ENCODE results near the gene TMEM131L.

DNA sequence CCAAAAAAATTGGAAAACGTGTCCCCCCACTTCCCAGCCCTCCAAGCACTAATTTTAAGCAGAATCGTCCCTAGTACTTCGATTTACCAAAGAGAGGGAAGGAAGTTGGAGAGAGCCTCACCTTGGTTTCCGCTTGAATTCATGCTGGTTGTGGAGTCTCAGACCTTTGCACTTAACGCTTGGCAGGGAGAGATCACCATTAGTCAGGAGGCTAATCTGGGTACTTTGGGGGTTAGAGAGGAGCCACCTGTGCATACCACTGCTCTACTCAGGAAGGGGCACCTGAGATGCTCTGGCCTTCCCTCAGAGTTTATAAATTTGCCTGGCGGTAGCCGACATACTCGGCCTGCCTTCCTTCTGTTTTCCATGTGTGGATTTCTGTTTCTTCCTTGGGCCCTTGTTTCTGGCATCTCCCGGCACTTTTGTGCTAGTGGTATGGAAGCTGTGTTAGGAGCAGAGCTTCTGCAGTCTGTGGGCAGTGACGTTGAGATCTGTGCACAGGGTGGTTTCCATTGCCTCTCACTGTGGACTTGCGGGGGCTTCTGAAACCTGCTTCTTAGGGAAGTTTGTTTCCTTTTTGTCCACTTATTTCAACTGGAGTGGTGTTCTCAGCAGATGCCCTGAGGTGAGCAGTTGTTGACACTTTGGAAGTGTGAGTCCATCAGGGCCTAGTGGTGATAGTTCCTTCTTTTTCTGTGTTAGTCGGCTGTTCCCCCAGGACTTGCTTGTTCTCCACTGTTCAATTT, 104.2 kb downstream of the TMEM131L start:
- TF ChIP-seq MAFK (IDR thresholded peaks at IDR 0.05; ENCODE audit: partially characterized antibody) = no peak
- TF ChIP-seq, protein P1, sequence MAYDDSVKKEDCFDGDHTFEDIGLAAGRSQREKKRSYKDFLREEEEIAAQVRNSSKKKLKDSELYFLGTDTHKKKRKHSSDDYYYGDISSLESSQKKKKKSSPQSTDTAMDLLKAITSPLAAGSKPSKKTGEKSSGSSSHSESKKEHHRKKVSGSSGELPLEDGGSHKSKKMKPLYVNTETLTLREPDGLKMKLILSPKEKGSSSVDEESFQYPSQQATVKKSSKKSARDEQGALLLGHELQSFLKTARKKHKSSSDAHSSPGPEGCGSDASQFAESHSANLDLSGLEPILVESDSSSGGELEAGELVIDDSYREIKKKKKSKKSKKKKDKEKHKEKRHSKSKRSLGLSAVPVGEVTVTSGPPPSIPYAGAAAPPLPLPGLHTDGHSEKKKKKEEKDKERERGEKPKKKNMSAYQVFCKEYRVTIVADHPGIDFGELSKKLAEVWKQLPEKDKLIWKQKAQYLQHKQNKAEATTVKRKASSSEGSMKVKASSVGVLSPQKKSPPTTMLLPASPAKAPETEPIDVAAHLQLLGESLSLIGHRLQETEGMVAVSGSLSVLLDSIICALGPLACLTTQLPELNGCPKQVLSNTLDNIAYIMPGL (CRISPR knock-in tag; IDR thresholded peaks at IDR 0.05; ENCODE audit: borderline replicate concordance) = no peak
- TF ChIP-seq POLR2A (IDR thresholded peaks at IDR 0.05; ENCODE audit: low read length) = no peak
- TF ChIP-seq, protein P2, sequence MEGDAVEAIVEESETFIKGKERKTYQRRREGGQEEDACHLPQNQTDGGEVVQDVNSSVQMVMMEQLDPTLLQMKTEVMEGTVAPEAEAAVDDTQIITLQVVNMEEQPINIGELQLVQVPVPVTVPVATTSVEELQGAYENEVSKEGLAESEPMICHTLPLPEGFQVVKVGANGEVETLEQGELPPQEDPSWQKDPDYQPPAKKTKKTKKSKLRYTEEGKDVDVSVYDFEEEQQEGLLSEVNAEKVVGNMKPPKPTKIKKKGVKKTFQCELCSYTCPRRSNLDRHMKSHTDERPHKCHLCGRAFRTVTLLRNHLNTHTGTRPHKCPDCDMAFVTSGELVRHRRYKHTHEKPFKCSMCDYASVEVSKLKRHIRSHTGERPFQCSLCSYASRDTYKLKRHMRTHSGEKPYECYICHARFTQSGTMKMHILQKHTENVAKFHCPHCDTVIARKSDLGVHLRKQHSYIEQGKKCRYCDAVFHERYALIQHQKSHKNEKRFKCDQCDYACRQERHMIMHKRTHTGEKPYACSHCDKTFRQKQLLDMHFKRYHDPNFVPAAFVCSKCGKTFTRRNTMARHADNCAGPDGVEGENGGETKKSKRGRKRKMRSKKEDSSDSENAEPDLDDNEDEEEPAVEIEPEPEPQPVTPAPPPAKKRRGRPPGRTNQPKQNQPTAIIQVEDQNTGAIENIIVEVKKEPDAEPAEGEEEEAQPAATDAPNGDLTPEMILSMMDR (IDR thresholded peaks at IDR 0.05) = no peak
- no peak for TF ChIP-seq CEBPB (IDR thresholded peaks at IDR 0.05)
- TF ChIP-seq, protein P3, sequence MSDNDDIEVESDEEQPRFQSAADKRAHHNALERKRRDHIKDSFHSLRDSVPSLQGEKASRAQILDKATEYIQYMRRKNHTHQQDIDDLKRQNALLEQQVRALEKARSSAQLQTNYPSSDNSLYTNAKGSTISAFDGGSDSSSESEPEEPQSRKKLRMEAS (IDR thresholded peaks at IDR 0.05) = no peak
- no peak for TF ChIP-seq SMC3 (IDR thresholded peaks at IDR 0.05)
- no peak for TF ChIP-seq RAD21 (conservative IDR thresholded peaks at IDR 0.05 in 1 of 2, IDR thresholded peaks at IDR 0.05 in 1 of 2)
- TF ChIP-seq JUN (IDR thresholded peaks at IDR 0.05) = no peak
- TF ChIP-seq EP300 (IDR thresholded peaks at IDR 0.05) = no peak

Data from A549 (cell line).